ENCODE data around the gene ARIH1.
"Not testable (repeated sequence)": the region's sequence is repeated elsewhere in the genome, so short reads cannot be mapped to it uniquely, and the experiment has no call there.

The ARIH1 gene, protein sequence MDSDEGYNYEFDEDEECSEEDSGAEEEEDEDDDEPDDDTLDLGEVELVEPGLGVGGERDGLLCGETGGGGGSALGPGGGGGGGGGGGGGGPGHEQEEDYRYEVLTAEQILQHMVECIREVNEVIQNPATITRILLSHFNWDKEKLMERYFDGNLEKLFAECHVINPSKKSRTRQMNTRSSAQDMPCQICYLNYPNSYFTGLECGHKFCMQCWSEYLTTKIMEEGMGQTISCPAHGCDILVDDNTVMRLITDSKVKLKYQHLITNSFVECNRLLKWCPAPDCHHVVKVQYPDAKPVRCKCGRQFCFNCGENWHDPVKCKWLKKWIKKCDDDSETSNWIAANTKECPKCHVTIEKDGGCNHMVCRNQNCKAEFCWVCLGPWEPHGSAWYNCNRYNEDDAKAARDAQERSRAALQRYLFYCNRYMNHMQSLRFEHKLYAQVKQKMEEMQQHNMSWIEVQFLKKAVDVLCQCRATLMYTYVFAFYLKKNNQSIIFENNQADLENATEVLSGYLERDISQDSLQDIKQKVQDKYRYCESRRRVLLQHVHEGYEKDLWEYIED

DNA sequence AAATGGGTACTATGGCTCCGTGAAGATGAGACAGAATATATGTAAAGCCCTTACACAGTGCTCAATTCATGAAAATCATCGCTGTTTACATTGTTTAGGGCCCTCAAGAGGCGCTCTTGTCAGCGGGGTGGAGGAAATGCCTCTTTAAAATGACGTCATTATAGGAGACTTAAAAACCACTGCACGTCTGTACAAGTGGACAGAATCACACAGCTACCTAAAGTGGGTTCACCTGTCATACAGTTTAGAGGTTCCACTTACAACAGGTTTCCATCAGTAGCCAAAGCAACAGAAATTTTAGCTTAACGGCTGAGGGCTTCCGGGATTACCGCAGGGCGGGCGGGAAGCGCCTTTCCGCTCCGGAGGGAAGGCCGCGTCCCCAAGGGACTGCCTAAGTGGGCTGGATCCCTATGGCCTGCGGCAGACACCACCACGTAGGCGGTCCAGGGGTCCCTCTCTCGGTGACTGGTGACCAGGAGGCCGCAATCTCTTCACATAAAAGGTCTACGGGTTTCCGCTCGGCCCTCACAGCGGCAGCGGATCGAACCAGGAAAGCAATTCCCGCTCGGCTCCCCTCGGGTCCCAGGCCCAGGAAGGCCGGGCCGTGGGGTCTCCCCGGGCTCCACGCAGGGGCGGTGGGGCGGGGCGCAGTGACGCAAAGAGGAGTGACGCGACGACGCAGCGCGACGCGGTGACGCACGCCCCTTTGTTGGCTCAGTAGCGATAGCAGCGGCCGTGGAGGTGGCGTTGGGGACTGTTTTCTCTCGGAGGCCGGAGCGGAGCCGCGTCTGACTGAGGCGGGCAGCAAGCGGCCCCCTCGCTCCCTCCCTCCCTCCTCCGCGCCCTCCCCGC is at the start of gene ARIH1:
Gene ARIH1, plus strand, starts transcription at position 717 of the 852 bp plus-strand sequence. CDS start 310 bp downstream, outside the sequence.
- peak; percentile 29 for DNase-seq

- DNase-seq = no peak
Observed at GRCh38 chr15:72426753-72427152, 47.4 kb upstream of the ARIH1 start.

DNA sequence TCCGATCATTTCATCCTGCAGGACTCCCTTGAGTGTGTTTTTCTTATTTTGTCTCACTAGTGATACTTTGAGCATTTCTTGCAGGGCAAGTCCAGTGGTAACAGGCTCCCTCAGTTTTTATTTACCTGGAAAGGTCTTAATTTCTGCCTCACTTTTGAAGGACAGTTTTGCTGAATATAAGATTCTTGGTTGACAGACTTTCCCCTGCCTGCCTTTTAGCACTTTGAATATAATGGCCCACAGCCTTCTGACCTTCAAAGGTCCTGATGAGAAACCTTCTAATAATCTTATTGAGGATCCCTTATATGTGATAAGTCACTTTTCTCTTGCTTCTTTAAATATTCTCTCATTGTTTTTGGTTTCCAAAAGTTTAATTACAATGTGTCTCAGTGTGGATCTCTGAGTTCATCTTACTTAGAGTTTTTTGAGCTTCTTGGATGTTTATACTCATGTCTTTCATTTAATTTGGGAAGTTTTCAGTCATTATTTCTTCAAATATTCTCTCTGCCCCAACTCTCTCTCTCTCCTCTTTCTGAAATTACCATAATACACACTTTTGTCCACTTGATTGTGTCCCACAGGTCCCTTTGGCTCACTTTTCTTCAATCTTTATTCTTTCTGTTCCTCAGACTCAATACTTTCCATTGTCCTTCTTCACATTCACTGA is 36.3 kb upstream of the ARIH1 start:
- DNase-seq = no peak

- not testable (repeated sequence) for DNase-seq
Observed at GRCh38 chr15:72442848-72443247, 31.3 kb upstream of the ARIH1 start.

GRCh38 chr15:72445426-72445825 is 28.7 kb upstream of the ARIH1 start:
- no peak for DNase-seq

DNA sequence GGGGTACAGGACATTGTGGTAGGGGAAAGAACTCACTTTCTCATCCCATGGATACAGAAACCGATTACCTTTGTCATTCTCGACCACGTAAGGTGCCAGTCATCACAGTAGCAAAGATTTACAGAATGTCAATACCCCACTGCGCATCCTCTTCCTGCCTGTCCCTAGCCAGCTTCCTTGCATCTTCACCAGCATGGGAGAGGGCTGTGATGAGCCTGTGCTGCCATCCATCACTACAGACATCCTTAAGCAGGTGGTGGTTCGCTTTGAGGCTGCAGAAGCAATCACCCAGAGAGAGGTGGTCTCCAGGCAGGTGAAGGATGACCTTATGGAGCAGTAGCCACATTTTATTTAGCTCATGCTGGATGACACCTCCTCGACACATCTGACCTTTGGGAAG is 23.3 kb upstream of the ARIH1 start:
- DNase-seq = no peak

DNA sequence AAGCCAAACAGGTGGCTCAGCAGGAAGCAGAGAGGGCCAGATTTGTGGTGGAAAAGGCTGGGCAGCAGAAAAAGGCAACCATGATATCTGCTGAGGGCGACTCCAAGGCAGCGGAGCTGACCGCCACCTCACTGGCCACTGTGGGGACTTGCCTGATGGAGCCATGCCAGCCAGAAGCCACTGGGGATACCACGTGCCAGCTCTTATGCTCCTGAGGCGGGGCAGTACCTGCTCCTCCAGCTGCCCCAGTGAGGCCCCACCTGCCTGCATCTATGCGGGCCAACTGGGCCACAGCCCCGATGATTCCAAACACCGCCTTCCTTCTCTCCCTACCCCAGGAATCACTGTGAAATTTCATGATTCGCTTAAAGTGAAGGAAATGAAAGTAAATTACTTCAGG is 22.9 kb upstream of the ARIH1 start:
- no peak for DNase-seq

GRCh38 chr15:72456684-72457083 is 17.4 kb upstream of the ARIH1 start:
- DNase-seq = no peak

DNA sequence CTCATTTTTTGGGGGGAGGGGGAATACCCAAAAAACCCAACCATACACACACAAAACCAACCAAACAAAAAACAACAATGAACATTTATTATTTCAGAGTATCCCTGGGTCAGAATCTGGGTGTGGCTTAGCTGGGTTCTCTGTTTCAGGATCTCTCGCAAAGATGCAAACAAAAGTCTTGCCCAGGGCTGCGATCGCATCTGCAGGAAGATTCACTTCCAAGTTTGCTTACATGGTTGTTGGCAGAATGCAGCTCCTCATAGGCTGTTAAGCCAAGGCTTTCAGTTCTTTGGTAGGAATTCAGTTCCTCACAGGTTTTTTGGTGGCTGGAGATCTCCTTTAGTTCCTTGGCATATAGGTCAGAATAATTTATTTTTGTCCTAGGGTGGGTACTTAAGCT is 13.7 kb upstream of the ARIH1 start:
- no peak for DNase-seq

DNA sequence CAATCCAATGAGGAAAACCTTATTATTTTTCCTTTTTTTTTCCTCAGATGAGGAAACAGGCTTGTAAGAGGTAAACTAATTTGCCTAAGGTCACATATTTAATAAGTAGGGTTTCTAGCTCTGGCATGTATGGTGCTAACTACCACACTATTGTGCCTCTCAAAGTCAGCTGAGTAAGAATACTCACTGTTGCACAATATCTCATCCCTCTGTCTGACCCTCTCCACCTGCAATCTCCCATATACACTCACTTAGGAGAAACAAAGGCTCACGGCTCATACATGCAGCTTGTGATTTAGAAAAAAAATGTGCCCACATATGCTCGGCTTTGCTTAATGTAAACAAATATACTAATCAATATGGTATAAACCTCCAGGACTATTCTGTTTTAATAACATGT is 10.4 kb upstream of the ARIH1 start:
- no peak for DNase-seq

DNA sequence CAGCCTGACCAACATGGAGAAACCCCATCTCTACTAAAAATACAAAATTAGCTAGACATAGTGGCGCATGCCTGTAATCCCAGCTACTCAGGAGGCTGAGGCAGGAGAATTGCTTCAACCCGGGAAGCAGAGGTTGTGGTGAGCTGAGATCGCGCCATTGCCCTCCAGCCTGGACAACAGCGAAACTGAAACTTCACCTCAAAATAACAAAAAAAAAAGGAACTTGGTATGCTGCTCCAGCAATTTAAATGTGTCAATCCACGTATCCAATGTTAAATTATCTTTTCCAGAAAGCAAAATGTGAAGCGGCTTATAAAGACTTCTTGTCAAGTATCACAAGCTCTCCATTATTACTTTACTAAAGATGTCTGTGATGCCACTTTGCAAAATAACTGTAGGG is 9.9 kb upstream of the ARIH1 start:
- DNase-seq = no peak

GRCh38 chr15:72468103-72468502 is 6.0 kb upstream of the ARIH1 start:
- no peak for DNase-seq

DNA sequence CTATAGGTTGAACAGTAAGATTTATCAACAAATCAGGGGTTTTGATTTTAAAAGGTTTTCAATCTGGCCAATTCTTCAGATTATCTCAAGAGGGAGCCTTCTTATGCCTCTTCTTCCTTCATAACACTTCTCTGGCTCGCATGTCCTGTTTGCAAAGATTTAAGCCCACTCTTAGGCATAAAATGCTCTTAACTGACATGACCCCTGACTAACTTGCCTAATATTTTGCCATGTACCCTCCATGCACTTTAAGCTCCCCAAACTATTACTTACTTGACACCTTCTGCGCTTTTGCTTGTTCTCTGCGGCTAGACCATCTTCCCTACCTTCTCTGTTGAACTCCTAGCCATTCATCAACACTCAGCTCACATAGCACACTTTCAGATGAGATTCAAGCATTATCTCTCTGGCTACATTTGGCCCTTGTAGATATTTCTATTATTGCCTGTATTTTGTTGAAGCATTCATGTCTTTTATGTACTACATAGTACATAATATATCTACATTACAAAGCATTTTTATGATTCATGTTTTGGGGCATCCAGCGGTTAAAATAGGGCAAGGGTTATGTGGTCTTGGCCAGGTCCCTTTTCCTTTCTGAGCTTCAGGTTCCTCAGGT is 1.0 kb upstream of the ARIH1 start:
- no peak for DNase-seq

DNA sequence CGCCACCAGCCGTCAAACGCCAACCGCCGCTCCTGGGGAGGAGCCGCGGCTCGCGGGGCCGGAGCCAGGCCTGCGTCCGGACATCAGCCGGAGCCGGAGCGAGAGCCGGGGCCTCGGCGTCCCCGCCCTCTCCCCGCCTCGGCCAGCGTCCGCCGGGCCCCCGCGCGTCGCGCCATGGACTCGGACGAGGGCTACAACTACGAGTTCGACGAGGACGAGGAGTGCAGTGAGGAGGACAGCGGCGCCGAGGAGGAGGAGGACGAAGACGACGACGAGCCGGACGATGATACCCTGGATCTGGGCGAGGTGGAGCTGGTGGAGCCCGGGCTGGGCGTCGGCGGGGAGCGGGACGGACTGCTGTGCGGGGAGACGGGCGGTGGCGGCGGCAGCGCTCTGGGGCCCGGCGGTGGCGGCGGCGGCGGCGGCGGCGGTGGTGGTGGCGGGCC is 359 bp downstream of the ARIH1 start:
- no peak for DNase-seq

- DNase-seq = no peak
Observed at GRCh38 chr15:72474912-72475628, 940 bp downstream of the ARIH1 start.

DNA sequence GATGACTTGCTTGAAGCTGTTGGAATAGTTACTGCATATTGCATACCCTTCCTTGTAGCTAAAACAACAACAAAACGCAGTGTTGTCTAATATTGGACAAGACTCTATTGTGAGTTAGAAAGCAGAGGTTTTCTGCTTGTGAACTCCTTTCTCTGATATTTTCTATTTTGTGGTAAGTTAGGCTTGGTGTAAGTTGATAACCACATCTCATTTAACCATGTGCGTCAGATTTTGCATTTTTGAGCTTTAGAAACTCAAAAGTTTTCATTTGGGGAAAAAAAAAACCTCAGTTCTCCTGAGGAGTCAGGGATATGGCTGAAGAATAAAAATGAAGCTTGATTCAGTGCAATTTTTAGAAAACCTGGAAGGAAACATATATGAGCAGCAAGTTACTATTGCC is 1.5 kb downstream of the ARIH1 start:
- no peak for DNase-seq

- not testable (repeated sequence) for DNase-seq
Observed at GRCh38 chr15:72476330-72476729, 2.2 kb downstream of the ARIH1 start.

- no peak for DNase-seq
Observed at GRCh38 chr15:72481015-72481659, 7.0 kb downstream of the ARIH1 start.

DNA sequence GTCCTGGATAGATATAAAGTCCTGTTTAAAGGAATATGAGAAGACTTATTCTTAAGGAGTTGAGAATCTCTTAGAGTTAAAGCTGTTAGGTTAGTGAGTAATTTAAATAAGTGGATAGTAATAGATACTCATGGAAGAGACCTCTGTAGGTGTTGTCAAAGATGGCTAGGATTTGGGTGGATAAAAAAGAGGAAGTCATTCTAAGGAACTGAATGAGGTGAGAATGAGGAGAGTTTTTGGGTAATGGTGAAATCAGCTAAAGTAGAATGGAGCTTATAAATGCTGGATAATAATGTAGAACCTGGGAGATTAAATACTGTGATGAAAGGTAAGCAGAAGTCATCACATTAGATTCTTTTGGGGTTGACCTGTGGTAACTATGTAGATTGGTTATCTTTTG is 8.1 kb downstream of the ARIH1 start:
- no peak for DNase-seq

- DNase-seq = no peak
Observed at GRCh38 chr15:72483279-72483678, 9.1 kb downstream of the ARIH1 start.

- no peak for DNase-seq
Observed at GRCh38 chr15:72486144-72486543, 12.0 kb downstream of the ARIH1 start.
